Measurements from ENCODE around the gene STAT5A. TPM values are rescaled to one million over a fixed set of nuclear protein-coding genes. Genes with fewer than 3 reads are reported as not detected.

The STAT5A gene
- total RNA-seq, 1 donor, result 25.2 TPM

DNA sequence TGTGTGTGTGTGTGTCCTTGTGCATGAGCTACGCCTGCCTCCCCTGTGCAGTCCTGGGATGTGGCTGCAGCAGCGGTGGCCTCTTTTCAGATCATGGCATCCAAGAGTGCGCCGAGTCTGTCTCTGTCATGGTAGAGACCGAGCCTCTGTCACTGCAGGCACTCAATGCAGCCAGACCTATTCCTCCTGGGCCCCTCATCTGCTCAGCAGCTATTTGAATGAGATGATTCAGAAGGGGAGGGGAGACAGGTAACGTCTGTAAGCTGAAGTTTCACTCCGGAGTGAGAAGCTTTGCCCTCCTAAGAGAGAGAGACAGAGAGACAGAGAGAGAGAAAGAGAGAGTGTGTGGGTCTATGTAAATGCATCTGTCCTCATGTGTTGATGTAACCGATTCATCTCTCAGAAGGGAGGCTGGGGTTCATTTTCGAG is 22.5 kb downstream of the STAT5A start:
- H3K4me3 ChIP-seq (ENCODE audit: low read depth, low read length), result no peak overlapping the region
- TF ChIP-seq, protein P1, sequence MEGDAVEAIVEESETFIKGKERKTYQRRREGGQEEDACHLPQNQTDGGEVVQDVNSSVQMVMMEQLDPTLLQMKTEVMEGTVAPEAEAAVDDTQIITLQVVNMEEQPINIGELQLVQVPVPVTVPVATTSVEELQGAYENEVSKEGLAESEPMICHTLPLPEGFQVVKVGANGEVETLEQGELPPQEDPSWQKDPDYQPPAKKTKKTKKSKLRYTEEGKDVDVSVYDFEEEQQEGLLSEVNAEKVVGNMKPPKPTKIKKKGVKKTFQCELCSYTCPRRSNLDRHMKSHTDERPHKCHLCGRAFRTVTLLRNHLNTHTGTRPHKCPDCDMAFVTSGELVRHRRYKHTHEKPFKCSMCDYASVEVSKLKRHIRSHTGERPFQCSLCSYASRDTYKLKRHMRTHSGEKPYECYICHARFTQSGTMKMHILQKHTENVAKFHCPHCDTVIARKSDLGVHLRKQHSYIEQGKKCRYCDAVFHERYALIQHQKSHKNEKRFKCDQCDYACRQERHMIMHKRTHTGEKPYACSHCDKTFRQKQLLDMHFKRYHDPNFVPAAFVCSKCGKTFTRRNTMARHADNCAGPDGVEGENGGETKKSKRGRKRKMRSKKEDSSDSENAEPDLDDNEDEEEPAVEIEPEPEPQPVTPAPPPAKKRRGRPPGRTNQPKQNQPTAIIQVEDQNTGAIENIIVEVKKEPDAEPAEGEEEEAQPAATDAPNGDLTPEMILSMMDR (IDR thresholded peaks at IDR 0.05; ENCODE audit: insufficient read depth, low read length), result no peak
- DNase-seq (ENCODE audit: low read depth), result no peak

DNA sequence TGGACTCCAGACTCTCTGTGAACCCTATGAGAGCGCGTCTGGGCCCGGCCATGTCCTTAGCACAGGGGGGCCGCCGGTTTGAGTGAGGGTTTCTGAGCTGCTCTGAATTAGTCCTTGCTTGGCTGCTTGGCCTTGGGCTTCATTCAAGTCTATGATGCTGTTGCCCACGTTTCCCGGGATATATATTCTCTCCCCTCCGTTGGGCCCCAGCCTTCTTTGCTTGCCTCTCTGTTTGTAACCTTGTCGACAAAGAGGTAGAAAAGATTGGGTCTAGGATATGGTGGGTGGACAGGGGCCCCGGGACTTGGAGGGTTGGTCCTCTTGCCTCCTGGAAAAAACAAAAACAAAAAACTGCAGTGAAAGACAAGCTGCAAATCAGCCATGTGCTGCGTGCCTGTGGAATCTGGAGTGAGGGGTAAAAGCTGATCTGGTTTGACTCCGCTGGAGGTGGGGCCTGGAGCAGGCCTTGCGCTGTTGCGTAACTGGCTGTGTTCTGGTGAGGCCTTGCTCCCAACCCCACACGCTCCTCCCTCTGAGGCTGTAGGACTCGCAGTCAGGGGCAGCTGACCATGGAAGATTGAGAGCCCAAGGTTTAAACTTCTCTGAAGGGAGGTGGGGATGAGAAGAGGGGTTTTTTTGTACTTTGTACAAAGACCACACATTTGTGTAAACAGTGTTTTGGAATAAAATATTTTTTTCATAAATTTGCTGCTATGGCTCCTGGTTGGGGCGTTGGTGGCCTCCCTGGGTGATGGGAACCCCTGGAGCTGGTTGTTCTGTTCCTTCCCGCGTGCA is 23.1 kb downstream of the STAT5A start:
- TF ChIP-seq, protein P1 (IDR thresholded peaks at IDR 0.05; ENCODE audit: insufficient read depth, low read length), result no peak
- DNase-seq (ENCODE audit: low read depth), result peak; percentile 93
- no peak overlapping the region for H3K4me3 ChIP-seq (ENCODE audit: low read depth, low read length)

DNA sequence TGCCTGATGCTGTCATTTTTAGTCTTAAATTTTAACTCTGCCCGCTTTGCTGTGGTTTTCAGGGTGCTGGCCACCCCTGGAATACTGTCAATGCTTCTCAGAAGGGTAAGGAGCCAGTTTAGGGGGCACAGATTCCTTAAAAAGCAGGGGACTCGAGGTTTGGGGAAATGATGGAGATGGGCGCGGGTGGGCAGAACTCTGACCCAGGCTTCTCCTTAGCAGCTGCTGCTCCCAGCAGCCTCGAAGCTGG is 23.7 kb downstream of the STAT5A start:
- no peak for DNase-seq (ENCODE audit: low read depth)
- TF ChIP-seq, protein P1 (IDR thresholded peaks at IDR 0.05; ENCODE audit: insufficient read depth, low read length), result no peak
- no peak overlapping the region for H3K4me3 ChIP-seq (ENCODE audit: low read depth, low read length)

DNA sequence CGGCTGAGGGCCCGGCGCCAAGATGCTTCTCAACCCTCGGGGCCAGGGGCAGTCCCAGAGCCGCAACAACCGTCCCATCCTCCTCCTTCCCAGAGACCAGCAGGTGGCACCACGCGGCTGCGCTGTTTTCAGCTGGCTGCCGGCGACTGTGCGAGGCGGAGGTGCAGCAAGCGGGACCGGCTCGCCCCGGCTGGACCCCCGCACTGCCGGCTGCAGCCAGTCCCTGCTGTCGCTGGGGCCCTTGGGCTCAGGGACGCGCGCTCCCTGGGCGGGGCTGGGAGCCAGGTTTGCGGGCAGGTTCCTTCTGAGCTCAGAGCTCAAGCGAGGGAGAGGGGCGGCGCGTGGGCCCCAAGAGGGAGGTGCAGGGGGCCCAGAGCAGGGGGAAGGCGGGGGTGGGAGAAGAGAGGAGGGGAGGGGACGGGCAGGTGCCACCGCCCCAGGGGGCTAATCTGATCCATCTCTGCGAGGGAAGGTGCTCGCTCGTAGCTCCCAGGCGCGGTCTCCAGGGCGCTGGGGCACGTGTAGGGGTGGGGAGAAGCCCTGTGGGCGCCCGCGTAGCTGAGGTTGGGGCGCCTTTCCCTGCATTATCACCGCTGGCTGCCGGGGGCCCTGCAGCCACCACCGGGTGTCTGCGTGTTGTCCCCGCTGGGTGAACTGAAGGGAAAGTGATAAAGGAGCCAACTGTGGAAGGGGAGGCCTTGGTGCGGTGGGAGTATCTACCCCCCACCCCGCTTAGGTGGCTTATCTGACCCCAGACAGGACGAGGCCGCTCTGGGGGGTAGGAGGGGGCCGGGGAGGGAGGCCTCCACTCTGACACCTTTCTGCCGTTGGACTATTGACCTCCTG is 24.2 kb downstream of the STAT5A start:
- DNase-seq (ENCODE audit: low read depth), result peak; percentile 73
- H3K4me3 ChIP-seq (ENCODE audit: low read depth, low read length), result no peak overlapping the region
- TF ChIP-seq, protein P1 (IDR thresholded peaks at IDR 0.05; ENCODE audit: insufficient read depth, low read length), result peak; percentile 65

DNA sequence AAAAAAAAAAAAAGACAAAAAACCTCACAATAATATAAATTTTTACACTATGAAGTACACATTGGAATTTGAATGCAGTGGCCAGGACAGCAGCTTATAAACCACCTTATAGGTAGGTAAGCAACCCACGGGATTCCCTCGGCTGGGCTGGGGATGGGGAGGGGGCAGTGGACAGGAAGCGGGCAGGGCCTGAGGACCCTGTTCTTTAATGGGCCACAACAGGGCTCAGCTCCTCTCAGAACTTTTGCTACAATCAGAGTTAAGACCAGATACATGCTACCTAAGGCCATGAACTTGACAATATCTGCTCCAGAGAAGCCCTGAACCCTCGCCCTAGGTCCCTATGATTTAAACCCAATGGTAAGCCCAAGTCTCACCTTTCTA is 25.1 kb downstream of the STAT5A start:
- no peak for DNase-seq (ENCODE audit: low read depth)
- TF ChIP-seq, protein P1 (IDR thresholded peaks at IDR 0.05; ENCODE audit: insufficient read depth, low read length), result no peak
- no peak overlapping the region for H3K4me3 ChIP-seq (ENCODE audit: low read depth, low read length)

DNA sequence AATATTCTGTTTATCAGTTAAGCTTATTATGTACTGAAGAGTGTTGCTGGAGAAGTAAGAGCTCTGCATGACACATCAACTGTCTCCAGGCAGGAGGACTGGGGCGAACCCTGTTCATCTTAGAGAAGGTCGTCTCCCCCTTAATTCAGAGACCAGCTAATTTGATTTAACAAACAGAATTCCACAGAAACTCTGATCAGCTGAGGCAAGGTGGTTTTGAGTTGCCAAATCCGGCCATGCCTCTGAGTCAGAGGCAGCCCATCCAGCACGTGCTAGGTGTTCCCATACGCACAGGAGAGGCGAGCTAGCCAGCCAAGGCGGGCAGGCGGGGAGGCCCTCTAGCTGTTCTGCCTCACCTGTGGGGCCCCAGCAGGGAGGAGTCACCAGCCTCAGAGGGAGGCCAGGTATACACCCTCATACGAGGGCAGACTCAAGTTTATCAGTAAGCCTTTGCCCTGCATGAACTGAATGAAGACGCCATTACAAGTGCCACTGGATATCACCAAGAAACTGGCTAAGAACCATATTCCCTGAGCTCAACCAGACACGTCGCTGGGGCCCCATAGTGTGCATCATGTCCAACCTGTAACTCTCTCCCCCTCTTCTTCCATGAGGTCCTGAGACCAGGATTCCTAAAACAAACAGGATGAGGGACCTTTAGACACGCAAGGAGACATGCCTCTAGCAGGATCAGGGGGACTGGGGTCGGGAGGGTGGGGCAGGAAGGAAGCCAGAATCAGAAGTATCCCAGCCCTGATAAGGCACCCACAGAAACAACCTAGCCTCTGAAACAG is 25.7 kb downstream of the STAT5A start:
- DNase-seq (ENCODE audit: low read depth), result no peak
- TF ChIP-seq, protein P1 (IDR thresholded peaks at IDR 0.05; ENCODE audit: insufficient read depth, low read length), result no peak
- H3K4me3 ChIP-seq (ENCODE audit: low read depth, low read length), result no peak overlapping the region

All from fibroblast of the aortic adventitia (primary cell).